Suprapubic skin (tissue), 4 donors: ENCODE measurements around the gene NLRC3.

Source experiments
- CTCF ChIP-seq, 2 donors: fragments of 200-600 bp in 1 of 2; fragments of 450-650 bp in 1 of 2; sonication (generic) in 1 of 2; IDR thresholded peaks; one replicate each; pipeline ENCODE4 v1.5.1; 2016 to 2019; ENCODE audit warnings: antibody characterized with exemption in 2 of 2, mild to moderate bottlenecking in 1 of 2, moderate library complexity in 1 of 2
- EP300 ChIP-seq: sonication (generic); formaldehyde crosslinking; IDR thresholded peaks from one replicate; pipeline ENCODE4 v1.6.1; 2017; ENCODE audit warnings: antibody characterized with exemption
- POLR2A ChIP-seq, 2 donors: fragments of 450-650 bp; IDR thresholded peaks; one replicate each; pipeline ENCODE4 v1.6.1; 2017; ENCODE audit warnings: antibody characterized with exemption in 2 of 2, mild to moderate bottlenecking in 2 of 2, moderate library complexity in 2 of 2
- POLR2AphosphoS5 ChIP-seq, 3 donors: sonication (generic); formaldehyde crosslinking; IDR thresholded peaks; one replicate each; pipeline ENCODE4 v1.6.1; 2017; ENCODE audit warnings: antibody characterized with exemption in 3 of 3

DNA sequence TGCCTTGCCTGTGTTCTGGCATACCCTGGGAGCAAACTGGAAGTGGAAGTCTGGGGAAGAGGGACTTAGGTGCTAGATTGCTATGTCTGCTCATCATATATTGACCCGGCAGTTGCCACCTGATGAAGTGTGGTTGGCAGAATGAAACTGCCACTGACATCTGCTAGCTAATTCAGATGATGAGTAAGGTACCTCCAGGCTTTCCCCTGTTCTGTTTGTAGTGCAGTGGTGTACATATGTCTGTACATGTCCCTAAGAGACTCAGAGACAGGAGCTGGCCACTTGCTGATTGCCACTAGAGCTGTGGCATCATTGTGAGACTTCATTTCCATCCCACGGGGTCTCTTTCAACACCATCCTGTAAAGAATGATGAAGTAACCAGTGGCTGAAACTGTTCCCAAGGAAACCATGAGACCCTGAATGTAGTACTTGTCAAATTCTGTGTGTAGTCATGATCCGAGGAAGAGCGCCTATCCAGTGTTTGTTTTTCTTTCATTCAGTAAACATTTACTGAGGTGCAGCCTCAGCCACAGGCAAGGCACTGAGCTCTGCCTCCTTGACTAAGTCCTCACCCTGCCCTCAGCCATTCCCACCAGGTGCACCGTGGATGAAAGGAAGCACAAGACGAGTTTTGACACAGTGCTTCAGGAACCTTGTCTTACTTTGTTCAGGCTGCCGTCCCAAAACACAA lies 63.2 kb downstream of the NLRC3 start:
- TF ChIP-seq EP300, result no peak
- no peak for TF ChIP-seq CTCF (IDR thresholded peaks at IDR 0.05)
- TF ChIP-seq POLR2A (IDR thresholded peaks at IDR 0.05), result no peak
- TF ChIP-seq POLR2AphosphoS5 (IDR thresholded peaks at IDR 0.05), result no peak
